Kidney (tissue), 14 donors: Measurements from ENCODE around the gene FLRT1. TPM values are rescaled to one million over a fixed set of nuclear protein-coding genes. Genes with fewer than 3 reads are reported as not detected.

ENCODE experiments used
- DNase-seq, 5 donors: peaks; one replicate each; pipeline ENCODE4 v3.0.0-alpha.2; 2013 to 2020
- FAIRE-seq: peaks from 2 replicates; lab custom pipeline; 2012; peaks lifted over from hg19 to GRCh38; lab: Jason Lieb, UNC
- H3K27ac ChIP-seq, 2 donors: one replicate each; pipeline ENCODE4 v1.7.0; 2013; ENCODE audit warnings: low read depth in 2 of 2, low read length in 2 of 2, inconsistent platforms in 1 of 2
- H3K27me3 ChIP-seq: one replicate; pipeline ENCODE4 v1.7.1; 2013; ENCODE audit warnings: low read length, inconsistent platforms; ENCODE audit not compliant: control insufficient read depth, insufficient read depth
- H3K36me3 ChIP-seq, 3 donors: one replicate each; pipeline versions ENCODE4 v1.7.0 to v1.7.1; 2013; ENCODE audit warnings: low read length in 3 of 3, control low read depth in 1 of 3, inconsistent platforms in 1 of 3; ENCODE audit not compliant: insufficient read depth in 3 of 3, control insufficient read depth in 2 of 3
- H3K4me1 ChIP-seq, 3 donors: one replicate each; pipeline versions ENCODE4 v1.7.0 to v1.7.1; 2013; ENCODE audit warnings: low read length in 3 of 3, inconsistent platforms in 1 of 3, low read depth in 1 of 3; ENCODE audit not compliant: control insufficient read depth in 2 of 3, insufficient read depth in 2 of 3
- H3K4me3 ChIP-seq, 3 donors: one replicate each; pipeline versions ENCODE4 v1.7.0 to v1.8.1; 2013; ENCODE audit warnings: low read length in 3 of 3, control low read depth in 1 of 3, inconsistent platforms in 1 of 3
- H3K9ac ChIP-seq, 3 donors: one replicate each; pipeline versions ENCODE4 v1.7.0 to v1.7.1; 2013; ENCODE audit warnings: low read length in 3 of 3, control low read depth in 1 of 3, inconsistent platforms in 1 of 3
- H3K9me3 ChIP-seq, 3 donors: one replicate each; pipeline versions ENCODE4 v1.7.0 to v1.7.1; 2013; ENCODE audit warnings: low read length in 3 of 3, control low read depth in 1 of 3, inconsistent platforms in 1 of 3; ENCODE audit not compliant: control insufficient read depth in 2 of 3, insufficient read depth in 1 of 3
- intact Hi-C: fragments of 100-400 bp; cut with DNase I; formaldehyde crosslinking; loops from one replicate; pipeline ENCODE4 v1.11.1; 2022
- polyA plus RNA-seq: library from polyadenylated mRNA; stranded (reverse); fragments of 350-450 nt; fragmentation: Illumina TruSeq; extraction: RNeasy Lipid Tissue Mini Kit (QIAGEN cat#74804); gene quantifications from one replicate; pipeline ENCODE4 v1.2.3, GENCODE V29; 2014; ENCODE audit warnings: low read depth, low replicate concordance; ENCODE audit not compliant: insufficient read depth
- total RNA-seq: library from RNA; stranded (reverse); fragmentation: NEBNext Ultra II Directional; extraction: Animal tissue kit (Norgen Biotek cat#: 25700); gene quantifications from one replicate; pipeline ENCODE4 v1.2.1, GENCODE V29; 2021
- TF ChIP-seq, protein P1 (sequence below): IDR thresholded peaks from 3 replicates; pipeline ENCODE4 v1.5.1; 2012; ENCODE audit warnings: mild to moderate bottlenecking, moderate library complexity, borderline replicate concordance; ENCODE audit not compliant: insufficient read depth; ENCODE audit errors: extremely low read depth
- donor health status: control.
- donor health status: control.
- donor health status: control.
- donor health status: control.
- donor health status: control.
- donor health status: DM: yes; HTN: yes; CAD: no.
- donor health status: Normal renal cell carcinoma (clear cell type).

The FLRT1 gene
- total and polyA plus RNA-seq, 2 donors from 2014 or later: 0.66 to 1.5 TPM

DNA sequence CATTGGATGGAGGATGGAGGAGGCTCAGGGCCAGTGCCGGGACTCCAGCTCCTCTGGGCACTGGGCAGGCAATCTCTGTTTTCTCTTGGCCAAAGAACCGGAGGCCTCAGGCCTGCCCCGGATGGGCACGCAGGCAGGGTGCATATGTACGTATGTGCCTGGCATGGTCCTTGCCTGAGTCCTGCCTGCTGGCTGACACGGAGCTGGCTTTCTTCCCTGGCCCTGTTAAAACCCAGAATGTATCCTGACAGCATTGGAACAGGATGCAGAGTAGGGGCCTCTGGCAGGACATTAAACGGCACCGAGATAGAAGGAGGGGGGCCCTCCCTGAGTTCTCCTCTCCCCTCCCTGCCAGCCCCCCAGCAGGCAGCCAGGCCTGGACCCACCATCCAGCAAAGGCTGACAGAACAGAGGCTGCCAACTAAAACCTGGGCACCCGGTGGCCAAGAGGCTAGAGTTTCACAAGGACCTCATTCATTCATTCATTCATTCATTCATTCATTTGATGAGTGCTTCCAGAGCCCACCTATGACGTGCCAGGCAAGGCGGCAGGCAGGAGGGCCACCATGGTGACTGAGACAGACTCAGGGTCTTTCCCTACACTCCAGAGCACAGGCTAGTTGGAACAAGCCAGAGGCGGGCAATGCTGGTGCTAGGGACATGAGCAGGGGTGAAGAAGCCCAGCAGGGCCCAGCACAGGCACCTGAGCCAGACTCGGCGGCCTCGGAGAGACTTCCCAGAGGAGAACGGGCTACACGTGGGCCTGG lies 28.8 kb downstream of the FLRT1 start:
- Histone ChIP-seq H3K4me1 (peaks cover 0 to 6% (median 0%) of the 10 kb centered on the region in 3 donors), H3K27ac (no peak overlapping the region), H3K27me3 (peaks cover 2% of the 10 kb centered on the region), H3K9me3 (no peaks in the 10 kb centered on the region), H3K9ac (no peak overlapping the region), H3K36me3 (no peaks in the 10 kb centered on the region), H3K4me3 (no peak overlapping the region)
- TF ChIP-seq, protein P1, sequence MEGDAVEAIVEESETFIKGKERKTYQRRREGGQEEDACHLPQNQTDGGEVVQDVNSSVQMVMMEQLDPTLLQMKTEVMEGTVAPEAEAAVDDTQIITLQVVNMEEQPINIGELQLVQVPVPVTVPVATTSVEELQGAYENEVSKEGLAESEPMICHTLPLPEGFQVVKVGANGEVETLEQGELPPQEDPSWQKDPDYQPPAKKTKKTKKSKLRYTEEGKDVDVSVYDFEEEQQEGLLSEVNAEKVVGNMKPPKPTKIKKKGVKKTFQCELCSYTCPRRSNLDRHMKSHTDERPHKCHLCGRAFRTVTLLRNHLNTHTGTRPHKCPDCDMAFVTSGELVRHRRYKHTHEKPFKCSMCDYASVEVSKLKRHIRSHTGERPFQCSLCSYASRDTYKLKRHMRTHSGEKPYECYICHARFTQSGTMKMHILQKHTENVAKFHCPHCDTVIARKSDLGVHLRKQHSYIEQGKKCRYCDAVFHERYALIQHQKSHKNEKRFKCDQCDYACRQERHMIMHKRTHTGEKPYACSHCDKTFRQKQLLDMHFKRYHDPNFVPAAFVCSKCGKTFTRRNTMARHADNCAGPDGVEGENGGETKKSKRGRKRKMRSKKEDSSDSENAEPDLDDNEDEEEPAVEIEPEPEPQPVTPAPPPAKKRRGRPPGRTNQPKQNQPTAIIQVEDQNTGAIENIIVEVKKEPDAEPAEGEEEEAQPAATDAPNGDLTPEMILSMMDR: no peak
- intact Hi-C loops: no loop called here
- FAIRE-seq: no peak
- DNase-seq: no peak

DNA sequence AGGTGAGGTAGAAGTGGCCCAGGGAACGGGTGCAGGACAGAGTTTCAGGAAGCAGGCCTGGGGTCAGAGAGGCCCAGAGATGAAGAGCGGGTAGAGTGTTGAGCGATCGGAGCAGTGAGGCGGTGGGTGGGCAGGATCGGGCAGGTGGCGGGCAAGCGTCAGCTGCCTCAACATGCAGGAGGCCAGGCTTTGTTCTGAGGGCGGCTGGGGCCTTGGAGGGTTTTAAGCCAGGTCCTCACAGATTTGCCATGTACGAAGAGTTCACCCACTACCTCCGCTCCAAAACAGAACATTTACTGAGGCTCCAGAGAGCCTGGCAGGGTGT lies 29.4 kb downstream of the FLRT1 start:
- H3K27me3 ChIP-seq: peaks cover 2% of the 10 kb centered on the region
- H3K4me1 ChIP-seq: peaks cover 0 to 6% (median 0%) of the 10 kb centered on the region in 3 donors
- FAIRE-seq (no peak), DNase-seq (no peak)
- no peaks in the 10 kb centered on the region for H3K36me3 ChIP-seq
- no peak overlapping the region for H3K27ac ChIP-seq
- H3K4me3 ChIP-seq: no peak overlapping the region
- TF ChIP-seq, protein P1: no peak
- intact Hi-C loops: no loop called here
- no peak overlapping the region for H3K9ac ChIP-seq
- no peaks in the 10 kb centered on the region for H3K9me3 ChIP-seq

DNA sequence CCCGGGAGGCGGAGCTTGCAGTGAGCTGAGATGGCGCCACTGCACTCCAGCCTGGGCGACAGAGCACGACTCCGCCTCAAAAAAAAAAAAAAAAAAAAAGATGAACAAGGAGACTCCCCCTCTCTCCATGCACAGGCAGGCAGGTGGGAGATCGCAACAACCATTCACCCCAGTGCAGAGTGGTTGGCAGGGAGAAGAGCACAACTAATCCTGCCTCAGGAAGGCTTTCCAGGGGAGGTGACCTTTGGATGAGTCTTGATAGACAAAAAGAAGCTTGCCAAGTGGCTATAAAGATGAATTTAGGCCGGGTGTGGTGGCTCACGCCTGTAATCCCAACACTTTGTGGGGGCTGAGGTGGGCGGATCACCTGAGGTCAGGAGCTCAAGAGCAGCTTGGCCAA lies 30.0 kb downstream of the FLRT1 start:
- DNase-seq (no peak), FAIRE-seq (no peak)
- Histone ChIP-seq H3K9me3 (no peaks in the 10 kb centered on the region), H3K36me3 (no peaks in the 10 kb centered on the region), H3K4me3 (no peak overlapping the region), H3K9ac (no peak overlapping the region), H3K4me1 (peaks cover 0 to 6% (median 0%) of the 10 kb centered on the region in 3 donors), H3K27ac (no peak overlapping the region), H3K27me3 (peaks cover 2% of the 10 kb centered on the region)
- intact Hi-C loops: no loop called here
- TF ChIP-seq, protein P1: no peak
